Kidney tubule cell (primary cell): ENCODE measurements around the gene CACNA2D2.

ENCODE experiments used
- DNase-seq: peaks from one replicate; pipeline ENCODE4 v3.0.0-alpha.2; 2018; ENCODE audit warnings: low spot score

CACNA2D2 gene

GRCh38 chr3:50347187-50347813 lies 156.1 kb downstream of the CACNA2D2 start:
- peak; percentile 78 for DNase-seq

GRCh38 chr3:50345586-50346234 lies 157.7 kb downstream of the CACNA2D2 start, which contains the start of gene ZMYND10:
Gene ZMYND10 (minus strand): TSS chr3:50345732. CDS start chr3:50345579, 153 bp downstream.
- peak; percentile 57 for DNase-seq

- DNase-seq: no peak
Measured at GRCh38 chr3:50345008-50345407, 158.4 kb downstream of the CACNA2D2 start.

GRCh38 chr3:50342813-50343633 lies 160.4 kb downstream of the CACNA2D2 start:
- DNase-seq: no peak

- no peak for DNase-seq
Measured at GRCh38 chr3:50341996-50342650, 161.3 kb downstream of the CACNA2D2 start.

- DNase-seq: no peak
Measured at GRCh38 chr3:50341537-50341936, 161.9 kb downstream of the CACNA2D2 start.

GRCh38 chr3:50340448-50341329 lies 162.7 kb downstream of the CACNA2D2 start, which contains the start of gene RASSF1:
Gene RASSF1 (minus strand): TSS chr3:50340836. CDS start chr3:50340805, 31 bp downstream.
- DNase-seq: no peak

- DNase-seq: no peak
Measured at GRCh38 chr3:50340147-50340447, 163.3 kb downstream of the CACNA2D2 start.

- no peak for DNase-seq
Measured at GRCh38 chr3:50339485-50340146, 163.8 kb downstream of the CACNA2D2 start.

- DNase-seq: no peak
Measured at GRCh38 chr3:50338965-50339364, 164.5 kb downstream of the CACNA2D2 start.

GRCh38 chr3:50337175-50337861 lies 166.1 kb downstream of the CACNA2D2 start:
- DNase-seq: peak; percentile 99

GRCh38 chr3:50336452-50337174 lies 166.8 kb downstream of the CACNA2D2 start:
- DNase-seq: no peak

GRCh38 chr3:50334339-50335075 lies 168.9 kb downstream of the CACNA2D2 start:
- DNase-seq: no peak

GRCh38 chr3:50333744-50334328 lies 169.6 kb downstream of the CACNA2D2 start:
- DNase-seq: no peak

GRCh38 chr3:50331364-50331907 lies 172.0 kb downstream of the CACNA2D2 start:
- DNase-seq: no peak

- DNase-seq: no peak
Measured at GRCh38 chr3:50330330-50330729, 173.1 kb downstream of the CACNA2D2 start.

GRCh38 chr3:50327943-50328691 lies 175.3 kb downstream of the CACNA2D2 start, which contains the start of gene TUSC2:
Gene TUSC2 (minus strand): TSS chr3:50328223. CDS start chr3:50328099, 124 bp downstream.
- peak; percentile 97 for DNase-seq
